Measurements from ENCODE around the gene NLN. TPM values are rescaled to one million over a fixed set of nuclear protein-coding genes. Genes with fewer than 3 reads are reported as not detected.

NLN gene
- total and polyA plus RNA-seq, 2 donors (not counting 1 experiment from before 2014, with no cell fraction given): 1.7 to 6.8 TPM

- ATAC-seq (ENCODE audit: low read depth): no peak
- no peak for TF ChIP-seq EZH2 (IDR thresholded peaks at IDR 0.05; ENCODE audit: borderline replicate concordance, insufficient read depth, low read depth, low read length, poor library complexity, severe bottlenecking)
- no peak for TF ChIP-seq CTCF (IDR thresholded peaks at IDR 0.05)
- H3K4me3 Mint-ChIP-seq: no peak overlapping the region
- Histone ChIP-seq H3K27ac (ENCODE audit: low read length in 2 of 2) (no peak overlapping the region), H4K20me1 (ENCODE audit: control insufficient read depth, insufficient read depth, low read length, poor library complexity, severe bottlenecking) (no peaks in the 10 kb centered on the region), H3K9ac (ENCODE audit: low read length) (no peak overlapping the region), H2AFZ (ENCODE audit: insufficient read depth, low read depth, low read length, poor library complexity, severe bottlenecking) (no peak overlapping the region), H3K9me3 (ENCODE audit: control extremely low read depth in 1 of 3, control insufficient read depth in 2 of 3, insufficient read depth in 1 of 3, low read length in 2 of 3) (no peaks in the 10 kb centered on the region), H3K4me2 (replicated peaks; ENCODE audit: low read depth, low read length, poor library complexity, severe bottlenecking) (no peak overlapping the region), H3K4me3 (ENCODE audit: control extremely low read depth in 1 of 5, extremely low read depth in 1 of 5, insufficient read depth in 1 of 5, low read depth in 2 of 5, low read length in 4 of 5) (no peak overlapping the region), H3K4me1 (ENCODE audit: control insufficient read depth in 2 of 2, insufficient read depth in 2 of 2, low read length in 2 of 2) (no peaks in the 10 kb centered on the region), H3K36me3 (replicated peaks in 1 of 2; ENCODE audit: control extremely low read depth in 1 of 2, control insufficient read depth in 1 of 2, extremely low read depth in 1 of 2, insufficient read depth in 2 of 2, low read length in 1 of 2) (no peaks in the 10 kb centered on the region), H3K27me3 (replicated peaks in 1 of 4; ENCODE audit: control extremely low read depth in 1 of 4, control insufficient read depth in 3 of 4, insufficient read depth in 4 of 4, low read length in 3 of 4) (no peaks in the 10 kb centered on the region), H3K79me2 (ENCODE audit: control insufficient read depth, insufficient read depth, low read length) (no peaks in the 10 kb centered on the region)
- DNase-seq: no peak
- H3K4me1 Mint-ChIP-seq: peaks cover under 1% of the 10 kb centered on the region
- ChIA-PET CTCF (no interaction called here), POLR2A (no interaction called here)
- intact Hi-C loops (cut with micrococcal nuclease): no loop called here
- H3K27ac Mint-ChIP-seq: no peak overlapping the region
- no peaks in the 10 kb centered on the region for H3K9me3 Mint-ChIP-seq (ENCODE audit: insufficient read depth)
- H3K27me3 Mint-ChIP-seq: no peaks in the 10 kb centered on the region
Measured at GRCh38 chr5:65774346-65774745, 52.3 kb downstream of the NLN start.

- TF ChIP-seq CTCF (IDR thresholded peaks at IDR 0.05) (no peak), EZH2 (IDR thresholded peaks at IDR 0.05; ENCODE audit: borderline replicate concordance, insufficient read depth, low read depth, low read length, poor library complexity, severe bottlenecking) (no peak)
Measured at GRCh38 chr5:65775476-65775875, 53.5 kb downstream of the NLN start.

More at GRCh38 chr5:65775476-65775875, 53.5 kb downstream of the NLN start:
- ATAC-seq (ENCODE audit: low read depth): no peak
- H3K9ac ChIP-seq (ENCODE audit: low read length): no peak overlapping the region
- Mint-ChIP-seq H3K4me3 (no peak overlapping the region), H3K27me3 (no peaks in the 10 kb centered on the region), H3K27ac (no peak overlapping the region), H3K4me1 (peaks cover 7% of the 10 kb centered on the region), H3K9me3 (ENCODE audit: insufficient read depth) (no peaks in the 10 kb centered on the region)
- H3K79me2 ChIP-seq (ENCODE audit: control insufficient read depth, insufficient read depth, low read length): no peaks in the 10 kb centered on the region
- H3K27ac ChIP-seq (ENCODE audit: low read length in 2 of 2): no peak overlapping the region
- no peak overlapping the region for H2AFZ ChIP-seq (ENCODE audit: insufficient read depth, low read depth, low read length, poor library complexity, severe bottlenecking)
- H3K4me2 ChIP-seq (replicated peaks; ENCODE audit: low read depth, low read length, poor library complexity, severe bottlenecking): no peak overlapping the region
- ChIA-PET POLR2A (no interaction called here), CTCF (no interaction called here)
- no peak overlapping the region for H3K4me3 ChIP-seq (ENCODE audit: control extremely low read depth in 1 of 5, extremely low read depth in 1 of 5, insufficient read depth in 1 of 5, low read depth in 2 of 5, low read length in 4 of 5)
- H3K27me3 ChIP-seq (replicated peaks in 1 of 4; ENCODE audit: control extremely low read depth in 1 of 4, control insufficient read depth in 3 of 4, insufficient read depth in 4 of 4, low read length in 3 of 4): no peaks in the 10 kb centered on the region
- H3K9me3 ChIP-seq (ENCODE audit: control extremely low read depth in 1 of 3, control insufficient read depth in 2 of 3, insufficient read depth in 1 of 3, low read length in 2 of 3): no peaks in the 10 kb centered on the region
- DNase-seq: no peak
- H4K20me1 ChIP-seq (ENCODE audit: control insufficient read depth, insufficient read depth, low read length, poor library complexity, severe bottlenecking): no peaks in the 10 kb centered on the region
- H3K36me3 ChIP-seq (replicated peaks in 1 of 2; ENCODE audit: control extremely low read depth in 1 of 2, control insufficient read depth in 1 of 2, extremely low read depth in 1 of 2, insufficient read depth in 2 of 2, low read length in 1 of 2): no peaks in the 10 kb centered on the region
- peaks cover 3 to 5% of the 10 kb centered on the region in 2 donors for H3K4me1 ChIP-seq (ENCODE audit: control insufficient read depth in 2 of 2, insufficient read depth in 2 of 2, low read length in 2 of 2)
- 100% methylated on average over 2 of the region's 2 CpGs for WGBS (ENCODE audit: insufficient coverage)
- intact Hi-C loops (cut with micrococcal nuclease): no loop called here

All from B cell (primary cell).